Spinal cord (tissue), 10 donors: ENCODE data around the gene PHACTR3. TPM values are rescaled to one million over a fixed set of nuclear protein-coding genes. Genes with fewer than 3 reads are reported as not detected.
A peak's percentile ranks its signal among the peaks of the same experiment; 100 is the strongest.

ENCODE experiments used
- DNase-seq, 6 donors: peaks; one replicate each; pipeline versions ENCODE4 v3.0.0 to v3.0.0-alpha.2; 2013 to 2015; ENCODE audit warnings: low spot score in 6 of 6, low read depth in 4 of 6
- H3K27ac ChIP-seq: one replicate; pipeline ENCODE4 v1.5.1; 2013; ENCODE audit warnings: low read depth, low read length, control low read depth
- H3K27me3 ChIP-seq: one replicate; pipeline ENCODE4 v1.6.1; 2013; ENCODE audit warnings: low read length; ENCODE audit not compliant: control insufficient read depth, insufficient read depth
- H3K36me3 ChIP-seq: one replicate; pipeline ENCODE4 v1.6.1; 2013; ENCODE audit warnings: low read length; ENCODE audit not compliant: control insufficient read depth, insufficient read depth
- H3K4me1 ChIP-seq: one replicate; pipeline ENCODE4 v1.6.1; 2013; ENCODE audit warnings: low read length; ENCODE audit not compliant: control insufficient read depth, insufficient read depth
- H3K4me3 ChIP-seq: one replicate; pipeline ENCODE4 v1.5.1; 2013; ENCODE audit warnings: low read depth, low read length, control low read depth
- H3K9me3 ChIP-seq: one replicate; pipeline ENCODE4 v1.6.1; 2013; ENCODE audit warnings: low read length; ENCODE audit not compliant: control insufficient read depth, insufficient read depth
- WGBS: methylation state at CpG from one replicate; pipeline ENCODE4 v1.1.5; 2013; ENCODE audit warnings: missing lambda C conversion rate; ENCODE audit not compliant: insufficient coverage; 5-methylcytosine and 5-hydroxymethylcytosine counted together
- polyA plus RNA-seq, 2 donors: library from polyadenylated mRNA; unstranded; fragments of 120-200 nt; gene quantifications; one replicate each; pipeline ENCODE4 v1.2.1, GENCODE V29; 2013; ENCODE audit not compliant: insufficient read length in 2 of 2
- total RNA-seq, 2 donors: library from RNA; depleted of rRNA in 1 of 2; stranded (reverse); fragments of 120-200 nt in 1 of 2; fragments of >200 nt in 1 of 2; gene quantifications; one replicate each; pipeline versions ENCODE4 v1.2.3 to v1.2.4, GENCODE V29; 2013 to 2014
- donor health status: healthy.

PHACTR3 gene
- total and polyA plus RNA-seq, 4 donors, result 23.5 to 97.8 (median 52.6) TPM

DNA sequence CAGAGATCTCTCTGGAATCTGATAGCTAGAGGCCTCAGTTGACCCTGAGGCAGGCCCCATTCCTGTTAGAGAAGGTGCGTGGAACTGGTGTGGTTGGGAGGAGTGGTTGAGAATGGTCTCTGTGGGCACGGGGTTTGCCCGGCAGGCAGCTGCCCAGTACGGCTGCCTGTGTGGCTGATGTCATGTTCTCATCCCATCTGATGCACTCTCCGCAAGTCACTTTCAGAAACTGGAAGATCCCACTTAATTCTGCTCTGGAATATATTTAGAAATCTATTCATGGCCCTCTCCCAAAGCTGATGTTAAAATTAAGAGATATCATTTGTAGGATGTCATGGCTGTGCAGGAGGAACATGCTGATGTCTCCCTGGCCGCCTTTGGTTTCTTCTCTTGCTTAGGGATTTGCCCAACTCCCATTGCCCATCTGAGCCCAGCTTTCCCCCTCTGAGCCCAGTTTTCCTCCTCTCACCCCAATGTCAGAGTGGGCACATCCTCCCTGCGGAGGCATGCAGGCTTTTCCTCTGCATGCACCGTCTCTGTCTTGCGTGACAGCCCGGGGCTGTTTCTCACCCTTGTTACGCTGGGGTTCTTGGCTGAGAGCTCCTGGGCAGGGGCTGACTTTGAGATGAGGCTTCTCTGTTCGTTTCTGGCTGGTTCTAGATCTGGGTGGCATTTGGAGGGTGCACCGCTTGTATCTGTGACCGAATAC, 21.0 kb downstream of the PHACTR3 start:
- Histone ChIP-seq H3K27me3 (no peaks in the 10 kb centered on the region), H3K27ac (no peak overlapping the region), H3K4me1 (peaks cover 53% of the 10 kb centered on the region), H3K36me3 (peaks cover 28% of the 10 kb centered on the region), H3K9me3 (peaks cover 2% of the 10 kb centered on the region), H3K4me3 (no peak overlapping the region)
- 91% methylated on average over 12 of the region's 14 CpGs for WGBS
- no peak for DNase-seq

DNA sequence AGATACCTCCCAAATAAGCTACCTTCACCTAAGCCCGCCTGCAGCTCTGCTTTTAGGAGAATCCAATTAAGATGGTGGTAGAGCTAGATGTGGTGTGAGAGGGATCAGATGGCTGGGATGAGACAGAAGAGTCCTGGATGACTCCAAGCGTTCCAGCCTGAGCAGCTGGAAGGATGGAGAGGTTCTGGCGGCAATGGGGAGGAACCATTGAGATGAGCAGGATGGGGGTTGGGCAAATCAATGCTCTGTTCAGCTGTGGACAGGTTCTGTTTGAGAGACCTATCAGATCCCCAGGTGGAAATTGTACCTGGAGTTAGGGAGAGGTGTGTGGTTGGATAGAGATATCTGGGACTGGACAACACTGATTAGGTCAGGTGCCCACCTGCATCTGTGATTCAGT, 23.0 kb downstream of the PHACTR3 start:
- H3K4me3 ChIP-seq, result no peak overlapping the region

DNA sequence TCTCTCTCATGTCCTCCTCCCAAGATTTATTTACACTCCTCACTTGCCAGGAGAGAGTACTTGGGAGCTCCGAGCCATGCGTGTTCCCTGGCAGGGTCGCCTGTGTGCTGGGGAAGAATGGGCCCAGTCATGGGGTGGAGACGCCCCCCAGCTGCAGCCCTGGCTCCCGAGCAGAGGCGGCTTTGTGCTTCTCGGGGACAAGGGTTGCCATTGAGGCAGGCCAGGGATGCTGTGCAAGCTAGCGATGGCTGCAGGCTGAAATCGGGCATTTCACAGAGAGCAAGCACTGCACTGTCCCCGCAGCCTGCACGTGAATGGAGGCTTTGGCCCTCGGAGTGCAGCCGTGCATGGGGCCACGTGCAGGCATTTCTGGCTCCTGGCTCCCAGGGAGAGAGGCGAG, 23.8 kb downstream of the PHACTR3 start:
- 26% methylated on average over 15 of the region's 15 CpGs for WGBS
- no peaks in the 10 kb centered on the region for H3K27me3 ChIP-seq
- DNase-seq, result peak in 5 of 6 donors; percentile 56 to 92 (median 79)
- H3K36me3 ChIP-seq, result peaks cover 21% of the 10 kb centered on the region
- H3K4me1 ChIP-seq, result peaks cover 51% of the 10 kb centered on the region
- H3K9me3 ChIP-seq, result peaks cover 2% of the 10 kb centered on the region
- no peak overlapping the region for H3K4me3 ChIP-seq
- peak overlapping the region; percentile 78 for H3K27ac ChIP-seq

More for the DNA sequence above, 23.0 kb downstream of the PHACTR3 start:
- Histone ChIP-seq H3K9me3 (peaks cover 2% of the 10 kb centered on the region), H3K4me1 (peaks cover 50% of the 10 kb centered on the region), H3K27ac (peak overlapping the region; percentile 48), H3K36me3 (peaks cover 25% of the 10 kb centered on the region), H3K27me3 (no peaks in the 10 kb centered on the region)
- DNase-seq, result no peak
- 84% methylated on average over 2 of the region's 3 CpGs for WGBS

GRCh38 chr20:59629141-59630045, 25.1 kb downstream of the PHACTR3 start:
- no peaks in the 10 kb centered on the region for H3K27me3 ChIP-seq
- no peak for DNase-seq
- 89% methylated on average over 12 of the region's 16 CpGs for WGBS
- peak overlapping the region; percentile 78 for H3K27ac ChIP-seq
- H3K9me3 ChIP-seq, result peaks cover 2% of the 10 kb centered on the region
- peaks cover 13% of the 10 kb centered on the region for H3K36me3 ChIP-seq
- peaks cover 54% of the 10 kb centered on the region for H3K4me1 ChIP-seq
- H3K4me3 ChIP-seq, result no peak overlapping the region

- Histone ChIP-seq H3K27ac (no peak overlapping the region), H3K36me3 (peaks cover 12% of the 10 kb centered on the region), H3K4me1 (peaks cover 56% of the 10 kb centered on the region), H3K4me3 (no peak overlapping the region), H3K27me3 (no peaks in the 10 kb centered on the region), H3K9me3 (peaks cover 2% of the 10 kb centered on the region)
- DNase-seq, result no peak
- 83% methylated on average over 5 of the region's 8 CpGs for WGBS
Measured at GRCh38 chr20:59630526-59630925, 26.2 kb downstream of the PHACTR3 start.

DNA sequence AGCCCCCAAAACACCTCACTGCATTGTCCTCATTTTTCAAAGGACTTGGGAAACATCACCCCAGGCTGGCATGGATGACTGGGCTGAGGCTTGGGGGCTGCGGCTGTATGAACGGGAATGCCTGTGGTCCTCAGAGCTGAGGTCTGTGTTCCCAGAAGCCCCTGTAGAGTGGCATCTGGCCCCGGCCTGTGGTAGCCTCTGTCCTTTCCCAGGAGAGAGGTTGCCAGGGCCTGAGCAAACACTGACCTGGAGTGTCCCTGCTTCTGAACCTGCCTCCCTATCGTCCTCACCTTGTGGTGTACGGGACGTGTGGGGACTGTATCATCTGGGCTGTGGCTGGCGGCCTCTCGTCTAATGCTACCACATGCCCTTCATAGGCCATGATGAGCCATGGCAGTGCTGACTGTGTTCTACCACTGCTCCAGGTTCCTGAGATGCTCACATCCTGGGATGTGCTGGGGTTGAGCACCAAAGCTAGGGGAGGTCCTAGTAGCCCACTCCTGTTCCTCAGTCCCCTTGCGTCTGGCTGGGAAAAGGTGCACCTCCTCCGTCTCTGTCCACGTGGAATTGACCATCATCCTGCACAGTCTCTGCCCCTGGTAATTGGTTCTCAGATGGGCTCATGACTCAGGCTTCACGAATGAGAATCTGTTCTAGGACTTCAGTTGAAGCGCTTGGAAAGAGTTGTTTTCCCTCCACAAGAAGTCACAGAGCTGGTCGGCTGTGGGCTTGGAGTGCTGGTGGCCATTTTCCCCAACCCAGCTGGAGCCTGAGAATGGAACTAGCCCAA, 27.6 kb downstream of the PHACTR3 start:
- Histone ChIP-seq H3K4me1 (peaks cover 55% of the 10 kb centered on the region), H3K9me3 (no peaks in the 10 kb centered on the region), H3K4me3 (no peak overlapping the region), H3K36me3 (peaks cover 6% of the 10 kb centered on the region), H3K27me3 (no peaks in the 10 kb centered on the region), H3K27ac (no peak overlapping the region)
- WGBS, result 88% methylated on average over 14 of the region's 14 CpGs
- DNase-seq, result no peak

- WGBS, result 71% methylated on average over 3 of the region's 8 CpGs
Measured at GRCh38 chr20:59632541-59633113, 28.3 kb downstream of the PHACTR3 start.

DNA sequence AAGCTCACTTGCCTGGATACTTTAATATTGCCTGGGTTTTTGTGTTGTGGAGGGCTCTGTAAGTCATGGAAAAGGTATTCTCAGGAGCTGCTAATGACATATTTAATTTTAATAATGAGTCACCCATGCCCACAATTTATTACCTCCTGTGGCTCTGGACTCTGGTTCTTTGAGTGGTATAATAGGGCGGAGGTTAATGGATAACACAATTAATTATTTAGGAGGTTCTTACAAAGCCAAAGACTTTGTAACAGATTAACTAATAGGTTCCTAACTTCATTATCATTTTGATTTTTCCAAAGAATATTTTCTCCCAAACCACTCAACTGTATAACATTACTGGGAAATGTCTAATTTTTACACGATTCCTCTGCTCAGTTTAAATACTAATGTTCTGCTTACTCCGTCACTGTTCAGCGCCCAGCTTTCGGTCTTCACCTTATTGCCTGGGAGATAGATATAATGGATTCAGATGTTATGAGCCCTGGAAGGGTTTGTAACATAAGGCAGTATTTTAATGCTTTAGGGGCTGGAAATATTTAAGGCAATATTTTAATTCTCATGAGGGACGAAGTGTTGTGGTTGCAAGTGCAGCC, 29.4 kb downstream of the PHACTR3 start:
- Histone ChIP-seq H3K27ac (no peak overlapping the region), H3K27me3 (no peaks in the 10 kb centered on the region), H3K9me3 (no peaks in the 10 kb centered on the region), H3K36me3 (peaks cover 6% of the 10 kb centered on the region), H3K4me3 (no peak overlapping the region), H3K4me1 (peaks cover 43% of the 10 kb centered on the region)
- DNase-seq, result no peak
- WGBS, result no CpG with 5 or more reads among the region's 6 CpGs

More at GRCh38 chr20:59632541-59633113, 28.3 kb downstream of the PHACTR3 start:
- Histone ChIP-seq H3K4me3 (no peak overlapping the region), H3K4me1 (peaks cover 53% of the 10 kb centered on the region), H3K27me3 (no peaks in the 10 kb centered on the region), H3K27ac (no peak overlapping the region), H3K9me3 (no peaks in the 10 kb centered on the region), H3K36me3 (peaks cover 6% of the 10 kb centered on the region)
- peak in 1 of 6 donors; percentile 49 for DNase-seq
